GM13977 (cell line): ENCODE data around the gene ROBO1.
A peak's percentile ranks its signal among the peaks of the same experiment; 100 is the strongest.

Experiments used
- DNase-seq: peaks from one replicate; pipeline ENCODE4 v3.0.0; 2012; ENCODE audit warnings: low spot score
- CTCF ChIP-seq: IDR thresholded peaks from 2 replicates; pipeline ENCODE4 v1.5.1; 2012; ENCODE audit warnings: mild to moderate bottlenecking, control low read depth; ENCODE audit not compliant: insufficient read depth; ENCODE audit errors: extremely low read depth, missing control alignments
- in situ Hi-C: fragments of 300-500 bp; cut with MboI; formaldehyde crosslinking; loops from one replicate; pipeline ENCODE4 v1.12.0; 2022; ENCODE audit warnings: low sequenced_read_pairs, low pct_unique_long_range_greater_than_20kb, mixed read lengths, inconsistent platforms; ENCODE audit not compliant: unreplicated experiment

Gene ROBO1

GRCh38 chr3:79414806-79415205, 353.0 kb downstream of the ROBO1 start:
- in situ Hi-C loops, result no loop called here
- no peak for DNase-seq
- no peak for TF ChIP-seq CTCF

- no peak for DNase-seq
- in situ Hi-C loops, result no loop called here
- TF ChIP-seq CTCF, result no peak
These were observed 353.8 kb downstream of the ROBO1 start for GRCh38 chr3:79414035-79414434.

- in situ Hi-C loops, result no loop called here
- no peak for DNase-seq
- TF ChIP-seq CTCF, result no peak
These were observed 355.3 kb downstream of the ROBO1 start for GRCh38 chr3:79412537-79412936.

GRCh38 chr3:79410617-79411016, 357.2 kb downstream of the ROBO1 start:
- in situ Hi-C loops, result no loop called here
- TF ChIP-seq CTCF, result no peak
- no peak for DNase-seq

GRCh38 chr3:79410136-79410535, 357.7 kb downstream of the ROBO1 start:
- no peak for DNase-seq
- TF ChIP-seq CTCF, result no peak
- in situ Hi-C loops, result no loop called here

- no peak for DNase-seq
- in situ Hi-C loops, result no loop called here
- peak; percentile 23 for TF ChIP-seq CTCF
These were observed 361.6 kb downstream of the ROBO1 start for GRCh38 chr3:79406175-79406574.

GRCh38 chr3:79405183-79405582, 362.6 kb downstream of the ROBO1 start:
- TF ChIP-seq CTCF, result no peak
- in situ Hi-C loops, result no loop called here
- no peak for DNase-seq
